CD4-positive, alpha-beta T cell (primary cell): ENCODE measurements around the gene CDH13. TPM values are rescaled to one million over a fixed set of nuclear protein-coding genes. Genes with fewer than 3 reads are reported as not detected.
A peak's percentile ranks its signal among the peaks of the same experiment; 100 is the strongest.

Source experiments
- ATAC-seq: fragments of 200-7000 bp; cut with Tn5 transposase; one replicate; pipeline ENCODE4 v1.10.0; 2022; ENCODE audit warnings: mild to moderate bottlenecking; ENCODE audit not compliant: poor library complexity
- CTCF ChIA-PET: fragments of 350-600 bp; sonication (Branson Sonifier 250); formaldehyde crosslinking; loops from one replicate; lab custom pipeline; 2021; ENCODE audit warnings: antibody characterized with exemption, inconsistent platforms; lab: Charles Lee
- POLR2A ChIA-PET: fragments of 350-600 bp; sonication (Branson Sonifier 250); formaldehyde crosslinking; loops from one replicate; lab custom pipeline; 2021; ENCODE audit warnings: antibody characterized with exemption, inconsistent platforms; lab: Charles Lee
- DNase-seq, 14 experiments: peaks; one replicate each; pipeline ENCODE4 v3.0.0-alpha.2; 2013 to 2020; ENCODE audit warnings: mixed read lengths in 2 of 14
- H3K27ac ChIP-seq, 2 donors: one replicate each; pipeline versions ENCODE4 v1.5.1 to v1.7.0; 2013; ENCODE audit warnings: low read length in 2 of 2, low read depth in 1 of 2, mild to moderate bottlenecking in 1 of 2
- H3K27me3 ChIP-seq, 2 experiments: 1 replicate in 1 of 2; 2 replicates in 1 of 2; pipeline versions ENCODE4 v1.6.1 to v1.7.0; 2013; ENCODE audit warnings: low read length in 2 of 2, control low read depth in 1 of 2, mild to moderate bottlenecking in 1 of 2, moderate library complexity in 1 of 2; ENCODE audit not compliant: insufficient read depth in 2 of 2, control insufficient read depth in 1 of 2
- H3K36me3 ChIP-seq: one replicate; pipeline ENCODE4 v1.6.1; 2013; ENCODE audit warnings: low read length, control low read depth; ENCODE audit not compliant: insufficient read depth
- H3K4me1 ChIP-seq: one replicate; pipeline ENCODE4 v1.6.1; 2013; ENCODE audit warnings: low read length, control low read depth; ENCODE audit not compliant: insufficient read depth
- H3K4me3 ChIP-seq: one replicate; pipeline ENCODE4 v1.5.1; 2013; ENCODE audit warnings: mild to moderate bottlenecking, low read length, moderate library complexity
- H3K9me3 ChIP-seq, 2 experiments: 1 replicate in 1 of 2; 2 replicates in 1 of 2; pipeline versions ENCODE4 v1.6.1 to v1.7.0; 2013; ENCODE audit warnings: low read length in 2 of 2, mild to moderate bottlenecking in 2 of 2, control low read depth in 1 of 2, moderate library complexity in 1 of 2; ENCODE audit not compliant: control insufficient read depth in 1 of 2, insufficient read depth in 1 of 2
- H3K27ac Mint-ChIP-seq: one replicate; pipeline ENCODE4 v1.8.0; 2020; ENCODE audit warnings: mixed read lengths
- H3K27me3 Mint-ChIP-seq: one replicate; pipeline ENCODE4 v1.8.0; 2021; ENCODE audit warnings: mixed read lengths
- H3K36me3 Mint-ChIP-seq: one replicate; pipeline ENCODE4 v1.8.0; 2021; ENCODE audit warnings: low read depth, mixed read lengths
- H3K4me1 Mint-ChIP-seq: one replicate; pipeline ENCODE4 v1.8.0; 2021; ENCODE audit warnings: low read depth, mixed read lengths
- H3K4me3 Mint-ChIP-seq: one replicate; pipeline ENCODE4 v1.8.0; 2020; ENCODE audit warnings: mild to moderate bottlenecking, mixed read lengths
- H3K9me3 Mint-ChIP-seq: one replicate; pipeline ENCODE4 v1.8.0; 2020; ENCODE audit warnings: mixed read lengths
- intact Hi-C, 2 experiments: fragments of 100-400 bp; cut with DNase I in 1 of 2; cut with micrococcal nuclease in 1 of 2; formaldehyde crosslinking; loops; one replicate each; pipeline versions ENCODE4 v1.15.1 to v1.9.0; 2023 to 2025; cut with DNase I, micrococcal nuclease
- total RNA-seq, 174 experiments: library from RNA in 2 of 174; stranded (reverse) in 2 of 174; gene quantifications; one replicate each; pipeline ENCODE4 v1.2.3 and lab custom pipeline; 2021 to 2026
- TF ChIP-seq, protein P1 (sequence below): fragments of 200-600 bp; IDR thresholded peaks from one replicate; pipeline ENCODE4 v1.8.0; 2022; ENCODE audit warnings: antibody characterized with exemption, mild to moderate bottlenecking

Gene CDH13
- total RNA-seq, 2 experiments from 2014 or later: not detected

DNA sequence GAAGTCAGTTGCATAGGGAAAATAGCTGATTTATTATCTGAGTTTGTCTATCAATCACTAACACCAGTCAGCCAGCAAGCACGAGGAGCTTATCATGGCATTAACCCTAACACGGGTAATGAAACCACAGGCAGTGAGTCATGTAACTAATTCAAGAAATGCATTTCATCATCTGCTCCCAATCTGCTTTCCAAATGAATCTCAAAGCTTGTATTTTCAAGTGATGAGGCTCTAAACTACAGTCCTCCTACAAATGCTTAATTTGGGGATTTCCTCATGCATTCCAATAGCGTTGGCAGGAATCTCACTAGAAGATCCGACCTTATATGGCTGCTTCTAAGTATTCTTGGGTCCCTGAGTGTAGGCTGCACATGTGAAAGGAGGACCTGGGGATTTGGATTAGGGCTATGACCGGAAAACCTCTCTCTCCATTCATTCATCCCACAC is 1062.6 kb downstream of the CDH13 start:
- H3K27ac Mint-ChIP-seq: no peak overlapping the region
- no peaks in the 10 kb centered on the region for H3K4me1 Mint-ChIP-seq
- ATAC-seq (no peak), DNase-seq (peak in 2 of 14 experiments; percentile 11 to 23)
- H3K27me3 Mint-ChIP-seq: no peaks in the 10 kb centered on the region
- CTCF ChIA-PET: no interaction called here
- no peak overlapping the region for H3K27ac ChIP-seq
- no peaks in the 10 kb centered on the region for H3K36me3 Mint-ChIP-seq
- intact Hi-C loops: no loop called here
- no peaks in the 10 kb centered on the region for H3K36me3 ChIP-seq
- no peak overlapping the region for H3K4me3 ChIP-seq
- H3K27me3 ChIP-seq: no peaks in the 10 kb centered on the region
- TF ChIP-seq, protein P1, sequence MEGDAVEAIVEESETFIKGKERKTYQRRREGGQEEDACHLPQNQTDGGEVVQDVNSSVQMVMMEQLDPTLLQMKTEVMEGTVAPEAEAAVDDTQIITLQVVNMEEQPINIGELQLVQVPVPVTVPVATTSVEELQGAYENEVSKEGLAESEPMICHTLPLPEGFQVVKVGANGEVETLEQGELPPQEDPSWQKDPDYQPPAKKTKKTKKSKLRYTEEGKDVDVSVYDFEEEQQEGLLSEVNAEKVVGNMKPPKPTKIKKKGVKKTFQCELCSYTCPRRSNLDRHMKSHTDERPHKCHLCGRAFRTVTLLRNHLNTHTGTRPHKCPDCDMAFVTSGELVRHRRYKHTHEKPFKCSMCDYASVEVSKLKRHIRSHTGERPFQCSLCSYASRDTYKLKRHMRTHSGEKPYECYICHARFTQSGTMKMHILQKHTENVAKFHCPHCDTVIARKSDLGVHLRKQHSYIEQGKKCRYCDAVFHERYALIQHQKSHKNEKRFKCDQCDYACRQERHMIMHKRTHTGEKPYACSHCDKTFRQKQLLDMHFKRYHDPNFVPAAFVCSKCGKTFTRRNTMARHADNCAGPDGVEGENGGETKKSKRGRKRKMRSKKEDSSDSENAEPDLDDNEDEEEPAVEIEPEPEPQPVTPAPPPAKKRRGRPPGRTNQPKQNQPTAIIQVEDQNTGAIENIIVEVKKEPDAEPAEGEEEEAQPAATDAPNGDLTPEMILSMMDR: no peak
- H3K4me3 Mint-ChIP-seq: no peak overlapping the region
- H3K9me3 ChIP-seq: no peaks in the 10 kb centered on the region
- POLR2A ChIA-PET: no interaction called here
- no peaks in the 10 kb centered on the region for H3K9me3 Mint-ChIP-seq
- H3K4me1 ChIP-seq: no peaks in the 10 kb centered on the region

DNA sequence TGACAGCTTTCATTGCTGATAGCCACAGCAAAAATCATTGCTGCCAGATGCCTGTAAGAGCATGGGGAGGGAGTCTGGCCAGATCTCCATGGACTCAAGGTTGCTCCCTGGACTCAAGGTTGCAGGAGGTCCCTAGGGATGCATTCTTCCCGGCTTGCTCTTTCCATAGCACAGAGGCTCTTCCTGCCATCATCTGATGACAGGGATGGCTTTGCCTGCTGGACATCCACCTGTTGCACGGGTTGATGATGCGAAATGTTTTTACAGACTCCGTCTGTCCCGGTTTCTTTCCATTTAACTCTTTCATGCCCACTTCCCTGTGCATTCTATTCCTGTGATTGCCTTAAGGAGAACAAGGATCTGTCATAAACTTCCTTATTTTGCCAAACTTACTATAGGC is 1065.5 kb downstream of the CDH13 start:
- DNase-seq: no peak
- intact Hi-C loops: no loop called here
- Histone ChIP-seq H3K27ac (no peak overlapping the region), H3K27me3 (no peaks in the 10 kb centered on the region), H3K36me3 (no peaks in the 10 kb centered on the region), H3K9me3 (no peaks in the 10 kb centered on the region), H3K4me3 (no peak overlapping the region), H3K4me1 (no peaks in the 10 kb centered on the region)
- POLR2A ChIA-PET: no interaction called here
- Mint-ChIP-seq H3K27ac (no peak overlapping the region), H3K27me3 (peaks cover 4% of the 10 kb centered on the region), H3K4me1 (no peaks in the 10 kb centered on the region), H3K9me3 (no peaks in the 10 kb centered on the region), H3K4me3 (no peak overlapping the region), H3K36me3 (no peaks in the 10 kb centered on the region)
- CTCF ChIA-PET: no interaction called here
- TF ChIP-seq, protein P1: no peak
- no peak for ATAC-seq

DNA sequence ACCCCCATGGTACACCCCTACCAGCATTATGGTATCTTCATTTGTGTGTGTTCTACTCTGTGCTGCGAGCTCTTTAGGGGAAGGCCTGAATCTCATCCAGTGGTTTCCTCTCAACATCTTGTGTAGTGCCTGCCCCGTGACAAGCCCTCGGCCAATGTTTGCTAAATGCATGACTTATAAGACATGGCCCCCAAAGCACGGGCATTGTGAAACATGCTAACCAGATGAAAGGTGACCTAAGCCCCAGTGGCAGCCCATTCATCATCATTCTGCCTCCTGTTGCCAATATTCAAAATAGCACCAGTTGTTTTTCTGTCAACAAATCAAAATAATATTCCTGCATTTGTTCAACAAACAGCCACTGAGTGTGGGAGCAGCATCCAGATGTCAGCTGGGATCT is 1072.2 kb downstream of the CDH13 start:
- no peaks in the 10 kb centered on the region for H3K36me3 Mint-ChIP-seq
- ChIA-PET CTCF (no interaction called here), POLR2A (no interaction called here)
- no peaks in the 10 kb centered on the region for H3K9me3 ChIP-seq
- H3K9me3 Mint-ChIP-seq: peaks cover 3% of the 10 kb centered on the region
- TF ChIP-seq, protein P1: no peak
- no peak for ATAC-seq
- H3K27me3 Mint-ChIP-seq: peaks cover 11% of the 10 kb centered on the region
- no peak overlapping the region for H3K4me3 ChIP-seq
- H3K27me3 ChIP-seq: no peaks in the 10 kb centered on the region
- H3K4me1 Mint-ChIP-seq: no peaks in the 10 kb centered on the region
- no peak for DNase-seq
- intact Hi-C loops: no loop called here
- no peaks in the 10 kb centered on the region for H3K4me1 ChIP-seq
- no peak overlapping the region for H3K27ac ChIP-seq
- H3K27ac Mint-ChIP-seq: no peak overlapping the region
- no peak overlapping the region for H3K4me3 Mint-ChIP-seq
- no peaks in the 10 kb centered on the region for H3K36me3 ChIP-seq
